Measurements from ENCODE around the gene MMP8.
"Not testable (repeated sequence)": the region's sequence is repeated elsewhere in the genome, so short reads cannot be mapped to it uniquely, and the experiment has no call there.

The MMP8 gene, protein sequence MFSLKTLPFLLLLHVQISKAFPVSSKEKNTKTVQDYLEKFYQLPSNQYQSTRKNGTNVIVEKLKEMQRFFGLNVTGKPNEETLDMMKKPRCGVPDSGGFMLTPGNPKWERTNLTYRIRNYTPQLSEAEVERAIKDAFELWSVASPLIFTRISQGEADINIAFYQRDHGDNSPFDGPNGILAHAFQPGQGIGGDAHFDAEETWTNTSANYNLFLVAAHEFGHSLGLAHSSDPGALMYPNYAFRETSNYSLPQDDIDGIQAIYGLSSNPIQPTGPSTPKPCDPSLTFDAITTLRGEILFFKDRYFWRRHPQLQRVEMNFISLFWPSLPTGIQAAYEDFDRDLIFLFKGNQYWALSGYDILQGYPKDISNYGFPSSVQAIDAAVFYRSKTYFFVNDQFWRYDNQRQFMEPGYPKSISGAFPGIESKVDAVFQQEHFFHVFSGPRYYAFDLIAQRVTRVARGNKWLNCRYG

DNA sequence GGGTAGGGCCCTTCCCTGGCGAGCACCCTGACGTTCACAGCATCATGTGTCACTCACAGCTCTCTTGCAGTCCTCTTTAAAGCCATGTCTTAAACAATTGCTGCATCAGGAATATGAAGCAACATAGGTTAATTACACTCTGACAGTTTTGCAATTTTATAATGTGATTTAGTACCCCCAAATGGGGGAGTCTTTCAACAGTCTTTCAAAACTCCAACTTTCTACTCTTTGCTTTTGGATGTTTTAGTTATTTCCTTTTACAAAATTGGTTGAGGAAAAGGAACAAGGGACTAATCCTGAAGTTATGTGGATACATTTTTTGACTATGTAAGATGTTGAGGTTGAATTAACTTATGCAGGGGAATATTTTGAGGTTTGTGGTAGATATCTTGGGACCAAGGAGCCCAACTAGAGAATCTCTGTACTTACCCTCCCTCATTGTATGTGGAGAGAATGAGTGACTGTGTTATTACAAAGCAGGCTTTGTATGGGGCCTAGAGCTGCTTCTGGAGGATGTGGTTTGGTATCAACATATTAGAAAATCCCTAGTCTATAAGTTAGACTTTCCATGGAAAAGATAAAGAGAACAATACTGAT is at the start of gene MMP8:
MMP8 (minus strand) TSS at position 51 of the 597 bp plus-strand sequence. CDS start 99 bp downstream, outside the sequence.
- DNase-seq = no peak

- DNase-seq = no peak
These were observed 48.6 kb upstream of the MMP8 start for GRCh38 chr11:102773386-102773785.

DNA sequence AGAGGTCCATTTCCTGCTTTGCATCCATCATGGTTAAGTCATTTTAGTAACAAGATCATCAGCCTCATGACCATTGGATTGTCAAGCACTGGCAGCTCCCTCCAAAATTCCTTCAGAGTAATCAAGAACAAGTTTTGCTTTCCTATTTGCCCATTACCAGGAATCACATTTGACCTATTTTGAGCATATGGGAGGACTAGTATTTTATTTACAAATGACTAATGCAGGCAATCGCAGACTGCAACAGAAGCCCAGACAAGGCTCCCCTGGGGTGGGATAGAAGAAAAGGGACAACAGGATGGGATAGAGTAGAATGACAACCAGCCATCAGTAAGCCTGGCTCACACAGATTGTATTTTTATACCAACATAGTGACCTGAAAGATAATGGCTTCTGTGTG is 46.6 kb upstream of the MMP8 start:
- DNase-seq = no peak

- no peak for DNase-seq
These were observed 45.4 kb upstream of the MMP8 start for GRCh38 chr11:102770191-102770590.

- DNase-seq = no peak
These were observed 43.0 kb upstream of the MMP8 start for GRCh38 chr11:102767800-102768199.

- DNase-seq = no peak
These were observed 38.7 kb upstream of the MMP8 start for GRCh38 chr11:102763440-102763839.

DNA sequence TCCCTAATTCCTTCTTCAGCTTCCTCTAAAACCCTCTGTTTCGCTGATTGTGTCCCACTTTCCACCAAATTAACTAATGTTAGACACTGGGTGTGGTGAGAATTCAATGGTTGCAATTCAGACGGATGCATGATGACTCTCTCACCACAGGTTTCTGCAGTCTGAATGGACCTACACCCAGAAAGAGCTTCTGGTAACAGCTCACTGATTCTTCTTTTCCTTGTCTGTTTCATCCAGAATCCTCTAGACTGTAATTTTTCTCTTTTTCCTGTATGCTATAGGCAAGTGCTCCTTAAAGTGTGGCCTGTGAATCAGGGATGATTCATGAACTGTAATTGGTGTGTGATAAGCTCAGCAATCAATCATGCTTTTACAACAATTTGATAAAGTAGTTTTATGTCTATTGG is 37.6 kb upstream of the MMP8 start:
- DNase-seq = no peak

DNA sequence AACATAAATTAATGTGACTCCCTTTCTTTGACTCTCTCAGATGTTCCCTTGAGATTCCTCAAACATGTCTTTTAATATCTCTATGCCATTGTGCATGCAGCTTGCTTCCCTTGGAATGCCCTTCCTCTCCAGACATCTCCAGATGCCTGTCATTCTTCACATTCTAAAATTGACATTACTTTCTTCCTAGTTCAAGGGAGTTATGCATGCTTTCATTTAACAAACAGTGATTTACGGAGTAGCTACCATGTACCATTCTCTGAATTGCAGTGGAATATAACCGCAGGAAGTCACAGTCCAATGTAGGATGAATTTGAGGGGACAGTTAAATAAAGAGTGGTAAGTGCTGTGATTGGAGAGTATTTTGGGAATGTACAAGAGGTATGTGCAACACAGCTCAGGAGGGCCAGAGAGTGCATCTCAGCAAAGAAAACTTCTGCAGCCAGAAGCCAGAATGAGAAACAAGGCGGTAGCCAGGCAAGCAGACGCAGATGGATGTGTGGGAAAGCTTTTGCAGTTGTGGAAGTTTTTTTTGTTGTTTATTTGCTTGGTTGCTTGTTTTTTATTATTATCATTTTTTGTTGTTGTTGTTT is 37.0 kb upstream of the MMP8 start:
- no peak for DNase-seq

- DNase-seq = no peak
These were observed 35.7 kb upstream of the MMP8 start for GRCh38 chr11:102760344-102761035.

DNA sequence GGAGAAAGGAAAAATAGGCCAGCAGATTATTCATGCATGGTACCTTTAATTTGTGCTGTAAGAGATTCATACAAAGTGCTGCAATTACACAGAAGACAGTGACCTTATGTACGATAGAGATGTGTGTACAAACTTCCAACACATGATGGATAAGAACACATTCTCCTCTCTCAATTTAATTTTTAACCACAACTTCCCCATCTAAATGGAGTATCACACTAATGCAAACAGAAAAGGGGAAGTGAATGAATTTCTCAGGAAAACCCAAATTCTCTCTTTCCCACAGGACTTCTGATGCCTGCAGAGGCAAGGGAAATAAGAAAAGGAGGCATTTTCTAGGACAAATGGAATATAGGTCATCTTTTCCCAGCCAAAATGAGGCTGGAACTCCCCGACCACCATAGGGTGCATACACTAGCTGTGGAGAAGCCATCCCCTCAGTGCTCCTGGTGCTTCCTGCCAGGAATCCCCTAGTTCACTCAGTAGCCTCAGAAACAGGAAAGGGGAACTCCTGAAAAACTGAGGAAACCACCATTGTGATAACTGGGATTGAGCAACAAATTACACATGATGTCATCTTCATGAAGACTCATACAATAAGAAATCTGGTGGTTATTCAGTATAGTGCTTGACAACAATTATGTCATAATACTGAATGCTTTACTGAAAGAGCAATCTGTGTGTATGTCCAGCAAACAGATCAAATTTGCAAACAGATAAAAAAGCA is 33.2 kb upstream of the MMP8 start:
- no peak for DNase-seq

- DNase-seq = no peak
These were observed 28.5 kb upstream of the MMP8 start for GRCh38 chr11:102753267-102753666.

- no peak for DNase-seq
These were observed 26.9 kb upstream of the MMP8 start for GRCh38 chr11:102751673-102752072.

DNA sequence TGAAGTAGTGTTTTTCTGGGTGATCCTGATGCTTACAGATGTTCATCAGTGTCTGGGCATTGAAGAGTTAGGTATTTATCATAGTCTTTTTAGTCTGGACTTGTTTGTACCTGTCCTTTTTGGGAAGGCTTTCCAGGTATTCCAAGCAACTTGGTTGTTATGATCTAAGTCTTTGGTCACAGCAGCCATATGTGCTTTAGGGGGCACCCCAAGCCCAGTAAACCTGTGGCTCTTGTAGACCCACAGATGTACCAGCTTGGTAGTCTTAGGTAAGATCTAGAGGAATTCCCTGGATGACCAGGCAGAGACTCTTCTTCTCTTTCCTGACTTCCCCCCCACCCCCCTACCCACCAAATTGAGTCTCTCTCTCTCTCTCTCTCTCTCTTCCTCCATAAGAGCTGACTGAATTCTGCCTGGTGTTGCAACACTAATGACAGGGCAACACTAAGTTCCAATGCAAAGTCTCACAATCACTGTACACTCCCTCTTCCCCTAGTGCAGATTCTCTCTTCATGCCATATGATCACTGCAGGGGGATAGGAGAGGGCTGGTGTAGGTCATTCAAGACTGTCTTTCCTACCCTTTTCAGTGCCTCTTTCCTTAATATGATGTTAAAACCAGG is 24.5 kb upstream of the MMP8 start:
- no peak for DNase-seq

GRCh38 chr11:102746746-102747578 is 22.2 kb upstream of the MMP8 start:
- not testable (repeated sequence) for DNase-seq

DNA sequence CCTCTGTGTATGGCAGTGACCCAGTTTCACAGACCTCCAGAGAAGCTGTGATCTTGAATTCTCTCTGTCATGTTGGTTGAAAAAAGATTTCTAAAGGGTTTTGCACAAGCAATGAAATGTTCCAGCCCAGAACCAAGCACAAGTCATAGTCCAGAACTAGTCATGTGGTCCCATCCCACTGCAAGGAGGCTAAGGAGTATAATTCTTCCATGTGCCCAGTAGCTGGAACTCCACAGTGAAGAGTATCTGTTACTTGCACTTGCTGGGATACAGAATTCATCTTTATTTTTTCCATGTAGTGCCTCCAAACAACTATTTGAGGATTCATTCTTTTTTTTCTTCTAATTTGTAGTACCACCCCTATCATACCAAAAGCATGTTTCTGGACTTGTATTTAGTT is 9.9 kb upstream of the MMP8 start:
- no peak for DNase-seq

DNA sequence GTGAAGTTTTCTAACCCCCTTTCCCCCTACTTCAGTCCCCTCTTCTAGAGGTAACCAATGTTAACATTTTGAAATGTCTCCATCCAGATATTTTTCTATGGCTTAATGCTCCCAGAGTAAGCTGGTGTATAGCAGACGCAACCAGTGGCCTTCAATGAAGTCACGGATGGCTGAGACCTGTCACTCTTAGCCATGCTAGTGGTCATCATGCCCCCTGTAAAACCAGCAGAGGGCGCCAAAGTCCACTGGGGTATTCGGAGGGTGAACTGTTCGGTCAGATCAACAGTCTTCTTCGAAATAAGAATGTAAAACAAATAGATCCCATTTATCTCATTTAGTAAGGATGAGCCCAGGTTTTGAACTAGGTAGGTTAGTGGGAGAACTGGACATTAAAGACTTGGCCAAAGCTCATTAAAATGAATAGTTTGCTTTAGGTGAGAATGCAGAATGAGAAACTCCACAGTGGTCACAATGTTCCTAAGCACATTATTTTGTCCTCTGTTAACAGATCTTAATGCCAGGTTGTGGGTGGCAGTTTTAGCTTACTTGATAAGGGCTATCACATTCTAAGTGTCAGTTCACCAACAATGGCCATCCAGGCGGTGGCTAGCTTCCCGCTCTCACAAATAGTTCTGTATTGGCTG is 8.6 kb upstream of the MMP8 start:
- DNase-seq = peak; percentile 24

- DNase-seq = not testable (repeated sequence)
These were observed 6.2 kb upstream of the MMP8 start for GRCh38 chr11:102730944-102731343.

DNA sequence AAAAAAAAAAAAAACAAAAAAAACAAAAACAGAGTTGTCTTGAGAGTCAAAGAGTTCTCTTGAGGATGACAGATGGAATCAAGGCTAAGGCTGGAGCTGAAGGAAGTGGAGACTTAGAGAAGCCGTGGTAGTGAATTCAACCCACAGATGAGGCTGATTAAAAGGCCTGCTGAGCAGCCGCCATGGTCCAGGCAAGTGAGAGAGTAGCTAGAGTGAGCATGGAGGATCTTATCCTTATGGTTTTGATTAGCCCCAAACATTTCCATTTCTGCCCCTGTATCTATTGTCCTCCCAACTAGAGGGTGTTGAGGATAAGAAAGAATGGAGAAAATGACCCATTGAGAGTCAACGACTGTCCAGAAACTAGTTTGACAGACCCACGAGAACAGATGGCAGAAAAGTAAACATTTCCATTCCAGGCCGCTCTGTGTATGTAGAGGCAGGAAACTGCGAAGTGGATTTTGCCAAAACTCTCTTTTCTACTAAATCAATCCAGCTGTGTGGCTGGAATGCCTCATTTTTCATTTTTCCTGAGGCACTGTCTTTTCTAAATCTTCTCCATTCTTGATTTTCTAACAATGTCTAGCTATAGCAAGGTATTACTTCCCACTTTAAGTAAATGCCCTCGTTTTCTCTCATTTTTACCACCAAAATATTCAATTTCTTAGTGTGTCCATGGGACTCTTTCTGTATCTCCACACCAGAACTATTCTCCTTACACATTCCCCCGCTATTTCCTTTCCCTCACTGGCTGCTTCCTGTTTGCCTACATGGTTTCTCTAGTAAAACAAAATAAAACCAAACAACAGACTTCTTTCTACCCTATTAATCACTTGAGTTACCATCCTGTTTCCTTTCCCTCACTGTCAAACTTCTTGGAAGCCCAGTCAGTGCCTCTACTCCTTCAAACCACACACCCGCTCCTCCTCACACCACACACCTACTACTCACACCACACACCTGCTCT is 5.4 kb upstream of the MMP8 start:
- DNase-seq = no peak

GRCh38 chr11:102727890-102728289 is 3.1 kb upstream of the MMP8 start:
- no peak for DNase-seq

DNA sequence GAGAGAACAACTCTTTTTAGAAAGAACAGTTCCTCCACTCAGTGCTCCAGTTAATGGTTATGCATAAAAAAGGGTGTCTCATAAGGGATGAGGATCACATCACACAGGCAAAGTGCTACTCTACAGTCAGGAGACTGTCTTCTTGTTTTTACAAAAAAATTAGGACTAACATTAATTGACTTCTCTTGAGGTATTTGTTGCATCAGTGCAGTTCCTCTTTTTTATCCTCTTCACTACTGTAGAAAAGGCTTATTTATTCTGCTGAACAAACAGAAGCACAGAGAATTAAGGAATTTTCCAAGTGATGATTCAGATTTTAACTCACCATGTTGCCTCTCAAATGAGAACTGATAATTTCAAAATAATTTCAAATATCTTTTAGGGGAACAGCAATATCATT is 1.9 kb downstream of the MMP8 start:
- DNase-seq = no peak
